HepG2 (cell line): ENCODE results near the gene DENND4C. TPM values are rescaled to one million over a fixed set of nuclear protein-coding genes. Genes with fewer than 3 reads are reported as not detected.

ENCODE experiments used
- ATAC-seq: fragments of 200-7000 bp; cut with Tn5 transposase; 3 replicates; pipeline ENCODE4 v1.9.1; 2020; ENCODE audit warnings: mild to moderate bottlenecking, moderate library complexity
- BruUV-seq: library from RNA; stranded (reverse); fragments of 400-500 nt; replicated peaks from 2 replicates; lab custom pipeline; 2021; lab: Mats Ljungman, UMichigan
- CTCF ChIA-PET: fragments of 300-600 bp; formaldehyde crosslinking; extraction: SDS; loops from one replicate; lab custom pipeline; 2021; ENCODE audit warnings: low total read pairs, inconsistent platforms, low intra/inter-chr PET ratio; lab: Yijun Ruan, JAX
- POLR2A ChIA-PET: fragments of 350-600 bp; sonication (Branson Sonifier 250); formaldehyde crosslinking; loops from one replicate; lab custom pipeline; 2020; ENCODE audit warnings: antibody characterized with exemption, inconsistent platforms; lab: Yijun Ruan, JAX
- DNase-seq: peaks from one replicate; pipeline ENCODE4 v3.0.0-alpha.2; 2015; ENCODE audit warnings: low spot score
- FAIRE-seq: peaks from 3 replicates; lab custom pipeline; 2011; peaks lifted over from hg19 to GRCh38; lab: Jason Lieb, UNC
- H2AFZ ChIP-seq: one replicate; pipeline ENCODE4 v1.6.1; 2011; ENCODE audit warnings: low read length, inconsistent platforms
- H3K27ac ChIP-seq: fragments of 300-600 bp; 3 replicates; pipeline ENCODE4 v1.8.0; 2011; ENCODE audit warnings: mixed run types, mild to moderate bottlenecking, mixed read lengths, low read length, inconsistent platforms; ENCODE audit not compliant: insufficient read depth; ENCODE audit errors: extremely low read length
- H3K27me3 ChIP-seq, 2 experiments: fragments of 200-600 bp in 1 of 2; 2 replicates in 1 of 2; 3 replicates in 1 of 2; pipeline versions ENCODE4 v1.6.0 to v1.8.0; 2011; ENCODE audit warnings: low read length in 2 of 2, mild to moderate bottlenecking in 2 of 2, moderate library complexity in 2 of 2, inconsistent platforms in 1 of 2; ENCODE audit not compliant: insufficient read depth in 2 of 2, control insufficient read depth in 1 of 2
- H3K36me3 ChIP-seq, 2 experiments: fragments of 200-600 bp in 1 of 2; replicated peaks in 1 of 2; 2 replicates in 1 of 2; 3 replicates in 1 of 2; pipeline versions ENCODE4 v1.5.1 to v1.8.0; 2011; ENCODE audit warnings: low read length in 2 of 2, inconsistent platforms in 1 of 2; ENCODE audit not compliant: insufficient read depth in 2 of 2, control insufficient read depth in 1 of 2
- H3K4me1 ChIP-seq: 2 replicates; pipeline ENCODE4 v1.5.1; 2012; ENCODE audit warnings: low read length, inconsistent platforms; ENCODE audit not compliant: insufficient read depth
- H3K4me2 ChIP-seq: 2 replicates; pipeline ENCODE4 v1.6.0; 2011; ENCODE audit warnings: low read depth, low read length, inconsistent platforms
- H3K4me3 ChIP-seq, 3 experiments: fragments of 200-600 bp in 1 of 3; sonication (generic), shearing (Covaris generic) in 1 of 3; replicated peaks in 1 of 3; 2 replicates each; pipeline ENCODE4 v1.5.1; 2011 to 2016; ENCODE audit warnings: low read length in 3 of 3, inconsistent platforms in 2 of 3, low read depth in 2 of 3, mild to moderate bottlenecking in 2 of 3, control low read depth in 1 of 3, mixed read lengths in 1 of 3; ENCODE audit not compliant: insufficient read depth in 1 of 3
- H3K79me2 ChIP-seq: one replicate; pipeline ENCODE4 v1.6.1; 2011; ENCODE audit warnings: low read length, inconsistent platforms; ENCODE audit not compliant: insufficient read depth
- H3K9ac ChIP-seq: 2 replicates; pipeline ENCODE4 v1.6.0; 2011; ENCODE audit warnings: mild to moderate bottlenecking, low read depth, low read length, inconsistent platforms; ENCODE audit not compliant: insufficient read depth
- H3K9me3 ChIP-seq: 2 replicates; pipeline ENCODE4 v1.5.1; 2012; ENCODE audit warnings: mild to moderate bottlenecking, low read length
- H4K20me1 ChIP-seq: 2 replicates; pipeline ENCODE4 v1.6.0; 2011; ENCODE audit warnings: inconsistent platforms, mild to moderate bottlenecking, low read length, moderate library complexity; ENCODE audit not compliant: insufficient read depth
- ADNP ChIP-seq: sonication (generic); formaldehyde crosslinking; IDR thresholded peaks from 2 replicates; pipeline ENCODE4 v1.4.0; 2020; ENCODE audit warnings: missing genetic modification reagents
- HES4 ChIP-seq: sonication (generic); formaldehyde crosslinking; IDR thresholded peaks from 2 replicates; pipeline ENCODE4 v1.9.0; 2021; ENCODE audit warnings: mild to moderate bottlenecking, missing genetic modification reagents, borderline replicate concordance
- MBNL3 ChIP-seq: fragments of 250-450 bp; sonication (Bioruptor Pico); conservative IDR thresholded peaks from 2 replicates; pipeline ENCODE4 v1.8.0; 2022; ENCODE audit warnings: mild to moderate bottlenecking, inconsistent platforms
- MEIS2 ChIP-seq: sonication (generic); formaldehyde crosslinking; IDR thresholded peaks from 2 replicates; pipeline ENCODE4 v1.9.0; 2021; ENCODE audit warnings: mild to moderate bottlenecking, missing genetic modification reagents
- TAF15 ChIP-seq: fragments of 200-400 bp; formaldehyde crosslinking; IDR thresholded peaks from one replicate; pipeline ENCODE4 v1.6.1; 2018; ENCODE audit warnings: mild to moderate bottlenecking, low read depth, low read length; ENCODE audit not compliant: poor library complexity, severe bottlenecking
- TBL1XR1 ChIP-seq: fragments of 150-350 bp; IDR thresholded peaks from 2 replicates; pipeline ENCODE4 v1.6.1; 2014; ENCODE audit warnings: borderline replicate concordance, low read length; ENCODE audit not compliant: partially characterized antibody
- ZKSCAN8 ChIP-seq: IDR thresholded peaks from 2 replicates; pipeline ENCODE4 v1.6.1; 2016; ENCODE audit warnings: borderline replicate concordance, missing genetic modification reagents, missing compliant biosample characterization
- ZNF276 ChIP-seq: sonication (generic); formaldehyde crosslinking; IDR thresholded peaks from 2 replicates; pipeline ENCODE4 v1.4.0; 2020; ENCODE audit warnings: mild to moderate bottlenecking, low read depth, missing genetic modification reagents
- ZNF329 ChIP-seq: sonication (generic); formaldehyde crosslinking; IDR thresholded peaks from 2 replicates; pipeline ENCODE4 v1.9.0; 2021; ENCODE audit warnings: low read depth, mild to moderate bottlenecking, missing genetic modification reagents
- ZNF513 ChIP-seq: sonication (generic); formaldehyde crosslinking; conservative IDR thresholded peaks from 2 replicates; pipeline ENCODE4 v1.5.0; 2020; ENCODE audit warnings: missing genetic modification reagents
- ZNF580 ChIP-seq: IDR thresholded peaks from 2 replicates; pipeline ENCODE4 v1.6.1; 2016; ENCODE audit warnings: low read depth, borderline replicate concordance
- ZNF766 ChIP-seq: sonication (generic); formaldehyde crosslinking; IDR thresholded peaks from 2 replicates; pipeline ENCODE4 v1.5.0; 2020; ENCODE audit warnings: missing genetic modification reagents, borderline replicate concordance
- WGBS: methylation state at CpG from one replicate; pipeline ENCODE4 v1.1.6; 2017; ENCODE audit warnings: low lambda C conversion rate; 5-methylcytosine and 5-hydroxymethylcytosine counted together
- in situ Hi-C: cut with HindIII; loops from 2 replicates; pipeline ENCODE4 v1.10.0; 2017; ENCODE audit warnings: low pct_unique_long_range_greater_than_20kb; ENCODE audit not compliant: extremely low pct_ligation_motif_present
- intact Hi-C: fragments of 100-400 bp; cut with micrococcal nuclease; formaldehyde crosslinking; loops from one replicate; pipeline ENCODE4 v1.10.0; 2022; ENCODE audit not compliant: unreplicated experiment
- polyA plus RNA-seq, 8 experiments: library from polyadenylated mRNA; depleted of rRNA in 3 of 8; stranded (reverse) in 7 of 8; unstranded in 1 of 8; fragments of >200 nt; fragmentation: Illumina TruSeq in 4 of 8; extraction: Trizol in 4 of 8; gene quantifications; 2 replicates each; pipeline versions ENCODE4 v1.2.1 to v1.2.3, GENCODE V29; 2011 to 2016; ENCODE audit warnings: low read depth in 4 of 8, missing spikeins in 1 of 8, mixed read lengths in 1 of 8; ENCODE audit not compliant: insufficient read depth in 1 of 8
- total RNA-seq, 5 experiments: library from RNA; depleted of rRNA; stranded (reverse); fragments of >200 nt; fragmentation: Illumina TruSeq; extraction: Trizol; gene quantifications; 2 replicates each; pipeline ENCODE4 v1.2.3, GENCODE V29; 2016; ENCODE audit warnings: low read depth in 1 of 5
- TF ChIP-seq, protein P1 (sequence below): sonication (generic); formaldehyde crosslinking; IDR thresholded peaks from 2 replicates; pipeline ENCODE4 v1.5.0; 2020; ENCODE audit warnings: missing genetic modification reagents

The DENND4C gene
- total and polyA plus RNA-seq, 2 of the 13 experiments (the other 11 are each of a cell fraction or from before 2014, with no cell fraction given), result 19.1 to 27.2 TPM

DNA sequence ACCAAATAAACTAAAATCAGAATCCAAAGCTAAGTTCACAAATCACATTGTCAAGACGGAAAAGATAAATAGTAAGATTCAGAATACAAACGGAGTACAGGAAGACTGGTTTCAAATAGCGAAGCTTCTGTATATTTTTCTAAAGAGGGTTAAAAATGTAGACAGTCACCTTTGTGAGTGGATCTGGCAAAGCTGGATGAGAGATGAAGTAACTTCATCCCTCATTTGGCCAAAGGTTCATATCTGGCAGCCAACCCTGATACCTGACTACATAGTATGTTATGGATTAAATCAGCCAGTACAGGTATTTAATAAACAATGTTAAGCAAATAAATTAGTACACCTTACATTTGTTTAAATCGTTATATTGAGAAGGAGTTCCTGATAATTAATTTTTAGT is 21.3 kb upstream of the DENND4C start:
- FAIRE-seq (no peak), ATAC-seq (no peak), DNase-seq (no peak)
- H3K9ac ChIP-seq, result no peak overlapping the region
- ChIA-PET POLR2A (no interaction called here), CTCF (no interaction called here)
- no peaks in the 10 kb centered on the region for H4K20me1 ChIP-seq
- no peak overlapping the region for H2AFZ ChIP-seq
- H3K36me3 ChIP-seq, result no peaks in the 10 kb centered on the region
- H3K4me1 ChIP-seq, result peaks cover 9% of the 10 kb centered on the region
- H3K4me3 ChIP-seq, result no peak overlapping the region
- H3K27me3 ChIP-seq, result no peaks in the 10 kb centered on the region
- BruUV-seq, result no TSS peak
- H3K27ac ChIP-seq, result no peak overlapping the region
- H3K9me3 ChIP-seq, result no peaks in the 10 kb centered on the region
- in situ Hi-C loops, result no loop called here
- H3K4me2 ChIP-seq, result no peak overlapping the region
- TF ChIP-seq ZNF329 (CRISPR knock-in tag) (no peak), ZNF580 (CRISPR knock-in tag) (no peak), TAF15 (no peak), MEIS2 (CRISPR knock-in tag) (no peak), MBNL3 (no peak), ZKSCAN8 (CRISPR knock-in tag) (no peak), ADNP (no peak), ZNF766 (CRISPR knock-in tag) (no peak), TBL1XR1 (no peak), ZNF276 (CRISPR knock-in tag) (no peak), HES4 (CRISPR knock-in tag) (no peak), ZNF513 (no peak)
- TF ChIP-seq, protein P1, sequence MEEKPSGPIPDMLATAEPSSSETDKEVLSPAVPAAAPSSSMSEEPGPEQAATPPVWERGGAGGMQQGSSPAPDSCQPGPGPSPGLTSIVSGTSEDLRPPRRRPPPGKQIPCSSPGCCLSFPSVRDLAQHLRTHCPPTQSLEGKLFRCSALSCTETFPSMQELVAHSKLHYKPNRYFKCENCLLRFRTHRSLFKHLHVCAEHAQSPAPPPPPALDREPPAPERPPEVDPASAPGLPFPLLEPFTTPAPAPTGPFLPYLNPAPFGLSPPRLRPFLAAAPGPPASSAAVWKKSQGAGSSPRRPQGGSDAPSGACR (CRISPR knock-in tag), result no peak
- 55% methylated on average over 4 of the region's 4 CpGs for WGBS
- intact Hi-C loops, result no loop called here
- H3K79me2 ChIP-seq, result no peaks in the 10 kb centered on the region
